H1 (cell line): ENCODE data around the gene CUX1. TPM values are rescaled to one million over a fixed set of nuclear protein-coding genes. Genes with fewer than 3 reads are reported as not detected.

Experiments used
- CHD7 ChIP-seq: fragments of 300-600 bp; sonication (generic); IDR thresholded peaks from 2 replicates; pipeline ENCODE4 v1.7.1; 2012; ENCODE audit warnings: low read length, moderate library complexity, mild to moderate bottlenecking, inconsistent platforms; ENCODE audit not compliant: insufficient replicate concordance
- CREB1 ChIP-seq: IDR thresholded peaks from 2 replicates; pipeline ENCODE4 v1.6.1; 2012; ENCODE audit warnings: inconsistent platforms
- EGR1 ChIP-seq: IDR thresholded peaks from 2 replicates; pipeline ENCODE4 v1.6.1; 2011; ENCODE audit warnings: low read depth, low read length, borderline replicate concordance
- FOSL1 ChIP-seq: IDR thresholded peaks from 2 replicates; pipeline ENCODE4 v1.6.1; 2011; ENCODE audit warnings: mild to moderate bottlenecking, low read depth, low read length, moderate library complexity; ENCODE audit not compliant: insufficient read depth
- JUND ChIP-seq: IDR thresholded peaks from 2 replicates; pipeline ENCODE4 v1.6.1; 2011; ENCODE audit warnings: mild to moderate bottlenecking, improper control_type of control experiment, low read length
- polyA plus RNA-seq, 7 experiments: library from polyadenylated mRNA; depleted of rRNA in 3 of 7; stranded (reverse) in 5 of 7; unstranded in 2 of 7; fragments of >200 nt in 5 of 7; fragments of 200-250 nt in 2 of 7; gene quantifications; 1 replicate in 5 of 7; 2 replicates in 1 of 7; 4 replicates in 1 of 7; pipeline versions ENCODE4 v1.2.1 to v1.2.3, GENCODE V29; 2011 to 2013; ENCODE audit warnings: missing spikeins in 2 of 7, mixed read lengths in 2 of 7
- total RNA-seq: library from RNA; stranded (reverse); fragmentation: NEBNext Ultra II Directional; extraction: Animal tissue kit (Norgen Biotek cat#: 25700); gene quantifications from 2 replicates; pipeline ENCODE4 v1.2.1, GENCODE V29; 2021

The CUX1 gene
- total and polyA plus RNA-seq, 2 of the 8 experiments (the other 6 are each of a cell fraction or from before 2014, with no cell fraction given), result 21.6 to 65.9 TPM

GRCh38 chr7:102140952-102141370, 323.5 kb downstream of the CUX1 start (continued):
- no peak for TF ChIP-seq CHD7
- no peak for TF ChIP-seq EGR1
- TF ChIP-seq FOSL1, result no peak
- TF ChIP-seq CREB1, result no peak
- TF ChIP-seq JUND, result no peak
- TF ChIP-seq, all 59 proteins: peak for 0
